Measurements from ENCODE around the gene CYTH1. TPM values are rescaled to one million over a fixed set of nuclear protein-coding genes. Genes with fewer than 3 reads are reported as not detected.

The CYTH1 gene
- total RNA-seq, 2 experiments from 2014 or later, result 73.0 to 148 TPM

DNA sequence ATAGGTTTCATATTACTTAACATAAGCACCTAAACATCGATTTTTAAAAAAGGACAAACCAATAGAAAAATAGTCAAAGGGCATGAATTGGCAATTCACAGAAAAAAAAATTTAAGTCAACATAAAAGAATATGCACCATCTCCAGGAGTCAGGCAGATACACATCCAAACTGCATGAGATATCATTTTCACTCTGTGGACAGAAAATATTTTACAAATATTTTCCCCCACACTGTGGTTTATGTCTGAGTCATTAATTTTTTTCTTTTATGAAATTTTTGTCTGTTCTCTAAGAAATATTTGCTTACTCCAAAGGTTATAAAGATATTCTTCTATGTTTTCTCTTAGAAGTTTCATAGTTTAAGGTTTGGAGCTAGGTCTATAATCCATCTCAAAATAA, 130.5 kb downstream of the CYTH1 start:
- POLR2A ChIA-PET, result interaction anchor here (0.6 kb wide), 1 partner anchor 125 kb away, joined by 4 read pairs; no protein-coding TSS in a partner anchor
- intact Hi-C loops (cut with micrococcal nuclease; ENCODE audit: unreplicated experiment), result no loop called here
- no peaks in the 10 kb centered on the region for H4K20me1 ChIP-seq (ENCODE audit: insufficient read depth, low read length)
- H3K4me1 ChIP-seq (ENCODE audit: insufficient read depth, low read length, poor library complexity, severe bottlenecking), result no peaks in the 10 kb centered on the region
- H3K79me2 ChIP-seq (ENCODE audit: insufficient read depth, low read depth, low read length), result no peaks in the 10 kb centered on the region
- H2AFZ ChIP-seq (ENCODE audit: low read length), result no peak overlapping the region
- no peak overlapping the region for H3K4me3 ChIP-seq (ENCODE audit: low read depth, low read length, poor library complexity, severe bottlenecking)
- no peak overlapping the region for H3K4me2 ChIP-seq (ENCODE audit: low read length)
- CTCF ChIA-PET (ENCODE audit: unreplicated experiment), result no interaction called here
- no peaks in the 10 kb centered on the region for H3K9me2 ChIP-seq (ENCODE audit: insufficient read depth, low read length)
- H3K36me3 ChIP-seq (ENCODE audit: insufficient read depth, low read length), result no peaks in the 10 kb centered on the region
- no peaks in the 10 kb centered on the region; the same call in 1 of the 2 replicates for H3K9me3 ChIP-seq (ENCODE audit: low read length)
- no peak for DNase-seq (ENCODE audit: low spot score)
- BruUV-seq (replicated peaks), result no TSS peak
- TF ChIP-seq, protein P1, sequence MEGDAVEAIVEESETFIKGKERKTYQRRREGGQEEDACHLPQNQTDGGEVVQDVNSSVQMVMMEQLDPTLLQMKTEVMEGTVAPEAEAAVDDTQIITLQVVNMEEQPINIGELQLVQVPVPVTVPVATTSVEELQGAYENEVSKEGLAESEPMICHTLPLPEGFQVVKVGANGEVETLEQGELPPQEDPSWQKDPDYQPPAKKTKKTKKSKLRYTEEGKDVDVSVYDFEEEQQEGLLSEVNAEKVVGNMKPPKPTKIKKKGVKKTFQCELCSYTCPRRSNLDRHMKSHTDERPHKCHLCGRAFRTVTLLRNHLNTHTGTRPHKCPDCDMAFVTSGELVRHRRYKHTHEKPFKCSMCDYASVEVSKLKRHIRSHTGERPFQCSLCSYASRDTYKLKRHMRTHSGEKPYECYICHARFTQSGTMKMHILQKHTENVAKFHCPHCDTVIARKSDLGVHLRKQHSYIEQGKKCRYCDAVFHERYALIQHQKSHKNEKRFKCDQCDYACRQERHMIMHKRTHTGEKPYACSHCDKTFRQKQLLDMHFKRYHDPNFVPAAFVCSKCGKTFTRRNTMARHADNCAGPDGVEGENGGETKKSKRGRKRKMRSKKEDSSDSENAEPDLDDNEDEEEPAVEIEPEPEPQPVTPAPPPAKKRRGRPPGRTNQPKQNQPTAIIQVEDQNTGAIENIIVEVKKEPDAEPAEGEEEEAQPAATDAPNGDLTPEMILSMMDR (conservative IDR thresholded peaks at IDR 0.05; ENCODE audit: low read length), result no peak
- TF ChIP-seq EZH2phosphoT487 (IDR thresholded peaks at IDR 0.05; ENCODE audit: borderline replicate concordance, low read depth, low read length), result no peak
- no peak overlapping the region for H3K27ac ChIP-seq (ENCODE audit: low read depth, low read length, poor library complexity, severe bottlenecking)

DNA sequence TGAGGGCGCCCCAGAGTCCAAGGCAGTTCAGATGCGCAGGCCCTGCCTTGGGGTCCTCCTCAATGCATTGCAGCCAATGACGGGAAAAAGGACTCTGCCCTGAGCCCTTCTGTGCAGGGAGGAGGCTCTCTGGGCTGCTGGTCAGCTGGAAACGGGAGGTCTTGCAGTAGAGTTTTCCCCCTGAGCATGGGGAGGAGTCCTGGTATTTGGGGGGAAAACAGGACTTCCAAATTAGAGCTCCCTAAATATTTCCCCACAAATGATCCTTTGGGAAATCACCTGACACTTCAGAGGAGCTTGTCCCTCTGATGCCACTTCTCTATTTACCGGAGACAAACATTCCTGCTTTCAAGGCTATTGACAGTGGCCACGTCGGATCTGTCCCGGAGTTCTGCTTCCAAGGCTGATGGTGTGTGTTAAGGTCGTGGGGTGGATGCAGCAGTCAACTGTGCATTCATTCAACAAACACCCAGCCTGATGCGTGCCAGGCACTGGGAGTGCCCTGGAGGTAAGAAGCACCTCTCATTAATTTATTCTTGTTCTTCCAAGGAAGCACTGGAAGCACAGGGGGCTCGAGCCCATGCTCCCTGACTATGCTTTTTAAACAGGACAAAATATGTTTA, 131.9 kb downstream of the CYTH1 start:
- H3K79me2 ChIP-seq (ENCODE audit: insufficient read depth, low read depth, low read length), result no peaks in the 10 kb centered on the region
- no peaks in the 10 kb centered on the region; the same call in 1 of the 2 replicates for H3K9me3 ChIP-seq (ENCODE audit: low read length)
- H3K4me1 ChIP-seq (ENCODE audit: insufficient read depth, low read length, poor library complexity, severe bottlenecking), result peaks cover 11% of the 10 kb centered on the region
- ChIA-PET POLR2A (interaction anchor here (0.6 to 1.4 kb wide), 4 partner anchors 10 to 1234 kb away, joined by 3 to 5 read pairs (median 4); no protein-coding TSS in a partner anchor), CTCF (ENCODE audit: unreplicated experiment) (interaction anchor here (1.0 kb wide), 1 partner anchor 128 kb away, joined by 3 read pairs; no protein-coding TSS in a partner anchor)
- intact Hi-C loops (cut with micrococcal nuclease; ENCODE audit: unreplicated experiment), result no loop called here
- no peak overlapping the region for H3K4me3 ChIP-seq (ENCODE audit: low read depth, low read length, poor library complexity, severe bottlenecking)
- no peak overlapping the region for H2AFZ ChIP-seq (ENCODE audit: low read length)
- no peaks in the 10 kb centered on the region for H4K20me1 ChIP-seq (ENCODE audit: insufficient read depth, low read length)
- no peak for DNase-seq (ENCODE audit: low spot score)
- no TSS peak for BruUV-seq (replicated peaks)
- H3K9me2 ChIP-seq (ENCODE audit: insufficient read depth, low read length), result no peaks in the 10 kb centered on the region
- TF ChIP-seq, protein P1 (conservative IDR thresholded peaks at IDR 0.05; ENCODE audit: low read length), result no peak
- TF ChIP-seq EZH2phosphoT487 (IDR thresholded peaks at IDR 0.05; ENCODE audit: borderline replicate concordance, low read depth, low read length), result no peak
- H3K27ac ChIP-seq (ENCODE audit: low read depth, low read length, poor library complexity, severe bottlenecking), result no peak overlapping the region
- H3K4me2 ChIP-seq (ENCODE audit: low read length), result no peak overlapping the region
- H3K36me3 ChIP-seq (ENCODE audit: insufficient read depth, low read length), result no peaks in the 10 kb centered on the region

DNA sequence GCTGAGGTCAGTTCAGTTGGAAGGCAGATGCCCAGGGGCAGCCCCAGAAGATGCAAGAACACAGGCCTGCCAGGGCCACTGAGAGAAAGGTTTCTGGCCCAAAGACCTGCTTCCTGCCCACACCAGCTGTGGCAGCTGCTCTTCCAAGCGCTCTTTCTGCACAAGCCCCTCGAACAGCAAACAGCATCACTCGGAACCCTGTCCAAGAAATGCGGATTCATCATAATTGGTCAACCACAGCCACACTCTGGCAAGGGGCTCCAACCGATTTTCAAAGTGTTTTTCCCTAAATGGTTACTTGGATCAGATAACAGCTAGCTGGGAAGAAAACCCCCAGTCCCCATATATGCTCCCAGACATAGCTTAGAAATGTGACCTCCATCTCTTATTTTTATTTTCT, 133.8 kb downstream of the CYTH1 start:
- no peak overlapping the region for H2AFZ ChIP-seq (ENCODE audit: low read length)
- ChIA-PET CTCF (ENCODE audit: unreplicated experiment) (no interaction called here), POLR2A (interaction anchor here (0.6 kb wide), 1 partner anchor 50 kb away, joined by 3 read pairs; no protein-coding TSS in a partner anchor)
- H3K4me2 ChIP-seq (ENCODE audit: low read length), result no peak overlapping the region
- no TSS peak for BruUV-seq (replicated peaks)
- H3K79me2 ChIP-seq (ENCODE audit: insufficient read depth, low read depth, low read length), result no peaks in the 10 kb centered on the region
- intact Hi-C loops (cut with micrococcal nuclease; ENCODE audit: unreplicated experiment), result no loop called here
- TF ChIP-seq EZH2phosphoT487 (IDR thresholded peaks at IDR 0.05; ENCODE audit: borderline replicate concordance, low read depth, low read length), result no peak
- TF ChIP-seq, protein P1 (conservative IDR thresholded peaks at IDR 0.05; ENCODE audit: low read length), result no peak
- no peaks in the 10 kb centered on the region; the same call in 1 of the 2 replicates for H3K9me3 ChIP-seq (ENCODE audit: low read length)
- no peaks in the 10 kb centered on the region for H3K9me2 ChIP-seq (ENCODE audit: insufficient read depth, low read length)
- H3K4me3 ChIP-seq (ENCODE audit: low read depth, low read length, poor library complexity, severe bottlenecking), result no peak overlapping the region
- H4K20me1 ChIP-seq (ENCODE audit: insufficient read depth, low read length), result no peaks in the 10 kb centered on the region
- no peak overlapping the region for H3K27ac ChIP-seq (ENCODE audit: low read depth, low read length, poor library complexity, severe bottlenecking)
- peaks cover 12% of the 10 kb centered on the region for H3K4me1 ChIP-seq (ENCODE audit: insufficient read depth, low read length, poor library complexity, severe bottlenecking)
- H3K36me3 ChIP-seq (ENCODE audit: insufficient read depth, low read length), result no peaks in the 10 kb centered on the region
- no peak for DNase-seq (ENCODE audit: low spot score)

Measured in OCI-LY7 (cell line).